HCT116 (cell line): Measurements from ENCODE around the gene CAPRIN1. TPM values are rescaled to one million over a fixed set of nuclear protein-coding genes. Genes with fewer than 3 reads are reported as not detected.

Source experiments
- ATAC-seq: fragments of 200-7000 bp; cut with Tn5 transposase; 2 replicates; pipeline ENCODE4 v1.9.1; 2020; ENCODE audit warnings: mild to moderate bottlenecking, moderate library complexity
- BruUV-seq: library from RNA; stranded (reverse); fragments of 400-500 nt; replicated peaks from 2 replicates; lab custom pipeline; 2021; lab: Mats Ljungman, UMichigan
- CTCF ChIA-PET: fragments of 300-600 bp; sonication (Branson Sonifier 250); formaldehyde crosslinking; loops from one replicate; lab custom pipeline; 2021; ENCODE audit warnings: antibody characterized with exemption; lab: Charles Lee
- POLR2A ChIA-PET: fragments of 300-600, 350-600 bp; sonication (Branson Sonifier 250); formaldehyde crosslinking; loops from one replicate; lab custom pipeline; 2021; ENCODE audit warnings: antibody characterized with exemption; lab: Charles Lee
- RAD21 ChIA-PET, 2 experiments: fragments of 300-600 bp; sonication (Branson Sonifier 250); formaldehyde crosslinking; loops; one replicate each; lab custom pipeline; 2023; ENCODE audit warnings: low total read pairs in 2 of 2; ENCODE audit not compliant: uncharacterized antibody in 2 of 2, unreplicated experiment in 2 of 2, low non-redundant PET in 1 of 2; lab: Charles Lee
- DNase-seq: peaks from one replicate; pipeline ENCODE4 v3.0.0-alpha.2; 2010; ENCODE audit warnings: low read depth, low spot score
- H2AFZ ChIP-seq: fragments of 200-600 bp; shearing (Covaris generic), sonication (generic); 2 replicates; pipeline ENCODE4 v1.6.1; 2017; ENCODE audit warnings: low read depth, mixed run types, mixed read lengths, antibody characterized with exemption, low read length; ENCODE audit not compliant: poor library complexity, severe bottlenecking
- H3K27ac ChIP-seq: 2 replicates; pipeline ENCODE4 v1.5.1; 2012; ENCODE audit warnings: low read depth, low read length
- H3K27me3 ChIP-seq: fragments of 200-600 bp; sonication (generic); 2 replicates; pipeline ENCODE4 v1.6.1; 2016; ENCODE audit warnings: mixed run types, low read length, mixed read lengths; ENCODE audit not compliant: insufficient read depth
- H3K36me3 ChIP-seq, 2 experiments: fragments of 200-500 bp in 1 of 2; fragments of 200-600 bp in 1 of 2; sonication (Bioruptor generic) in 1 of 2; sonication (generic) in 1 of 2; 2 replicates each; pipeline versions ENCODE4 v1.5.1 to v1.6.1; 2014 to 2016; ENCODE audit warnings: low read length in 2 of 2, inconsistent platforms in 1 of 2, mixed read lengths in 1 of 2, mixed run types in 1 of 2; ENCODE audit not compliant: insufficient read depth in 2 of 2, control insufficient read depth in 1 of 2
- H3K4me1 ChIP-seq, 2 experiments: fragments of 200-600 bp in 1 of 2; sonication (generic) in 1 of 2; 2 replicates each; pipeline versions ENCODE4 v1.5.1 to v1.6.1; 2012 to 2017; ENCODE audit warnings: low read length in 2 of 2, inconsistent platforms in 1 of 2, mild to moderate bottlenecking in 1 of 2, mixed read lengths in 1 of 2, mixed run types in 1 of 2, moderate library complexity in 1 of 2; ENCODE audit not compliant: insufficient read depth in 2 of 2, control insufficient read depth in 1 of 2
- H3K4me2 ChIP-seq: fragments of 200-600 bp; sonication (generic); 2 replicates; pipeline ENCODE4 v1.6.1; 2017; ENCODE audit warnings: mixed run types, low read length, mixed read lengths
- H3K4me3 ChIP-seq, 2 experiments: fragments of 200-600 bp in 1 of 2; sonication (generic) in 1 of 2; replicated peaks in 1 of 2; 2 replicates each; pipeline ENCODE4 v1.5.1; 2011 to 2016; ENCODE audit warnings: low read length in 2 of 2, control low read depth in 1 of 2, low read depth in 1 of 2, mild to moderate bottlenecking in 1 of 2, mixed read lengths in 1 of 2, mixed run types in 1 of 2
- H3K79me2 ChIP-seq: fragments of 200-600 bp; sonication (generic); 2 replicates; pipeline ENCODE4 v1.6.1; 2017; ENCODE audit warnings: mild to moderate bottlenecking, mixed run types, low read length, moderate library complexity, mixed read lengths; ENCODE audit not compliant: insufficient read depth
- H3K9ac ChIP-seq: fragments of 200-600 bp; sonication (generic); 2 replicates; pipeline ENCODE4 v1.6.1; 2016; ENCODE audit warnings: low read length, mixed read lengths
- H3K9me2 ChIP-seq: fragments of 200-600 bp; sonication (generic), shearing (Covaris generic); 2 replicates; pipeline ENCODE4 v1.6.1; 2017; ENCODE audit warnings: mixed run types, mild to moderate bottlenecking, moderate library complexity; ENCODE audit not compliant: insufficient read depth
- H3K9me3 ChIP-seq, 2 experiments: fragments of 200-500 bp in 1 of 2; fragments of 200-600 bp in 1 of 2; sonication (Bioruptor generic) in 1 of 2; sonication (generic) in 1 of 2; 2 replicates each; pipeline ENCODE4 v1.6.1; 2014 to 2017; ENCODE audit warnings: low read length in 2 of 2, mixed read lengths in 2 of 2, inconsistent platforms in 1 of 2, low read depth in 1 of 2, mild to moderate bottlenecking in 1 of 2, mixed run types in 1 of 2, moderate library complexity in 1 of 2; ENCODE audit not compliant: control insufficient read depth in 1 of 2, insufficient read depth in 1 of 2
- H4K20me1 ChIP-seq: fragments of 200-600 bp; sonication (generic), shearing (Covaris generic); 2 replicates; pipeline ENCODE4 v1.6.1; 2017; ENCODE audit warnings: mixed run types, mild to moderate bottlenecking, moderate library complexity; ENCODE audit not compliant: insufficient read depth
- CBX3 ChIP-seq: IDR thresholded peaks from 2 replicates; pipeline ENCODE4 v1.6.1; 2012; ENCODE audit warnings: low read depth
- CEBPB ChIP-seq: IDR thresholded peaks from 2 replicates; pipeline ENCODE4 v1.6.1; 2012; ENCODE audit warnings: low read depth
- EGR1 ChIP-seq: IDR thresholded peaks from 2 replicates; pipeline ENCODE4 v1.6.1; 2012; ENCODE audit warnings: low read depth
- JUND ChIP-seq: IDR thresholded peaks from 2 replicates; pipeline ENCODE4 v1.6.1; 2012
- POLR2A ChIP-seq: IDR thresholded peaks from 2 replicates; pipeline ENCODE4 v1.7.0; 2011; ENCODE audit warnings: borderline replicate concordance; ENCODE audit not compliant: insufficient read depth, insufficient read length; ENCODE audit errors: extremely low read depth
- POLR2AphosphoS5 ChIP-seq: IDR thresholded peaks from 2 replicates; pipeline ENCODE4 v1.6.1; 2011; ENCODE audit warnings: mild to moderate bottlenecking, low read depth, low read length, moderate library complexity
- RAD21 ChIP-seq: IDR thresholded peaks from 2 replicates; pipeline ENCODE4 v1.6.1; 2012; ENCODE audit warnings: low read depth, mild to moderate bottlenecking
- SP1 ChIP-seq: IDR thresholded peaks from 2 replicates; pipeline ENCODE4 v1.6.1; 2012; ENCODE audit warnings: low read depth
- ZFX ChIP-seq: fragments of 450-650 bp; IDR thresholded peaks from 2 replicates; pipeline ENCODE4 v1.6.1; 2017
- ZNF274 ChIP-seq: fragments of 200-500 bp; sonication (Bioruptor generic); IDR thresholded peaks from 2 replicates; pipeline ENCODE4 v1.6.1; 2014; ENCODE audit warnings: mild to moderate bottlenecking, low read depth, low read length, inconsistent platforms
- intact Hi-C: fragments of 100-400 bp; cut with micrococcal nuclease; formaldehyde crosslinking; loops from 2 replicates; pipeline ENCODE4 v1.10.0; 2022
- total RNA-seq: library from RNA; stranded (reverse); gene quantifications from one replicate; pipeline ENCODE4 v1.2.1, GENCODE V29; 2021; ENCODE audit not compliant: unreplicated experiment
- TF ChIP-seq, protein P1 (sequence below), 3 experiments: fragments of 200-600 bp in 1 of 3; sonication (generic) in 1 of 3; IDR thresholded peaks in 2 of 3; conservative IDR thresholded peaks in 1 of 3; 2 replicates each; pipeline ENCODE4 v1.5.1; 2012 to 2017; ENCODE audit warnings: low read depth in 2 of 3, low read length in 2 of 3, antibody characterized with exemption in 1 of 3, borderline replicate concordance in 1 of 3, control low read depth in 1 of 3, mild to moderate bottlenecking in 1 of 3, mixed read lengths in 1 of 3, mixed run types in 1 of 3, moderate library complexity in 1 of 3; ENCODE audit not compliant: insufficient read depth in 1 of 3
- TF ChIP-seq, protein P2 (sequence below): IDR thresholded peaks from 2 replicates; pipeline ENCODE4 v1.6.1; 2012; ENCODE audit warnings: low read depth
- TF ChIP-seq, protein P3 (sequence below): IDR thresholded peaks from 2 replicates; pipeline ENCODE4 v1.6.1; 2012
- TF ChIP-seq, protein P4 (sequence below): IDR thresholded peaks from 2 replicates; pipeline ENCODE4 v1.6.1; 2012

Gene CAPRIN1
- total RNA-seq, 1 experiment from 2014 or later, result 285 TPM

DNA sequence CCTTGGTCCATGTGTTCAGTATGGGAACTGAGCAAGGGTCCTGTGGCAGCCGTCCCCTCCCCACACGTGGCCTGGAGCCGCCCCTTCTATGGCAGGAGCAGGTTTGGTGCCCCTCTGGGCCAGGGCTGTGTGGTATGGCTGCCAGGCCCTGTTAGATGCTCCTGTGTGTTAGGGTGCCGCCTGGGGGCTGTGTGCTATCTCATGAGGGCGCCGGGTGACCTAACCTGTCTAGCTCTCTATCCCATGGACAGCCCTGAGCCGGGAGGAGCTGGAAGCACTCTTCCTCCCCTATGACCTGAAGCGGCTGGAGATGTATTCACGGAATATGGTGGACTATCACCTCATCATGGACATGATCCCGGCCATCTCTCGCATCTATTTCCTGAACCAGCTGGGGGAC lies 88.6 kb downstream of the CAPRIN1 start (continued):
- TF ChIP-seq, protein P1, sequence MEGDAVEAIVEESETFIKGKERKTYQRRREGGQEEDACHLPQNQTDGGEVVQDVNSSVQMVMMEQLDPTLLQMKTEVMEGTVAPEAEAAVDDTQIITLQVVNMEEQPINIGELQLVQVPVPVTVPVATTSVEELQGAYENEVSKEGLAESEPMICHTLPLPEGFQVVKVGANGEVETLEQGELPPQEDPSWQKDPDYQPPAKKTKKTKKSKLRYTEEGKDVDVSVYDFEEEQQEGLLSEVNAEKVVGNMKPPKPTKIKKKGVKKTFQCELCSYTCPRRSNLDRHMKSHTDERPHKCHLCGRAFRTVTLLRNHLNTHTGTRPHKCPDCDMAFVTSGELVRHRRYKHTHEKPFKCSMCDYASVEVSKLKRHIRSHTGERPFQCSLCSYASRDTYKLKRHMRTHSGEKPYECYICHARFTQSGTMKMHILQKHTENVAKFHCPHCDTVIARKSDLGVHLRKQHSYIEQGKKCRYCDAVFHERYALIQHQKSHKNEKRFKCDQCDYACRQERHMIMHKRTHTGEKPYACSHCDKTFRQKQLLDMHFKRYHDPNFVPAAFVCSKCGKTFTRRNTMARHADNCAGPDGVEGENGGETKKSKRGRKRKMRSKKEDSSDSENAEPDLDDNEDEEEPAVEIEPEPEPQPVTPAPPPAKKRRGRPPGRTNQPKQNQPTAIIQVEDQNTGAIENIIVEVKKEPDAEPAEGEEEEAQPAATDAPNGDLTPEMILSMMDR (IDR thresholded peaks at IDR 0.05 in 2 of 3, conservative IDR thresholded peaks at IDR 0.05 in 1 of 3; ENCODE audit: borderline replicate concordance in 1 of 3, insufficient read depth in 1 of 3, low read depth in 2 of 3, low read length in 2 of 3), result no peak
- TF ChIP-seq ZFX, result no peak
- TF ChIP-seq JUND, result no peak
- no peak for TF ChIP-seq SP1
- TF ChIP-seq CBX3, result no peak
- TF ChIP-seq ZNF274, result no peak

DNA sequence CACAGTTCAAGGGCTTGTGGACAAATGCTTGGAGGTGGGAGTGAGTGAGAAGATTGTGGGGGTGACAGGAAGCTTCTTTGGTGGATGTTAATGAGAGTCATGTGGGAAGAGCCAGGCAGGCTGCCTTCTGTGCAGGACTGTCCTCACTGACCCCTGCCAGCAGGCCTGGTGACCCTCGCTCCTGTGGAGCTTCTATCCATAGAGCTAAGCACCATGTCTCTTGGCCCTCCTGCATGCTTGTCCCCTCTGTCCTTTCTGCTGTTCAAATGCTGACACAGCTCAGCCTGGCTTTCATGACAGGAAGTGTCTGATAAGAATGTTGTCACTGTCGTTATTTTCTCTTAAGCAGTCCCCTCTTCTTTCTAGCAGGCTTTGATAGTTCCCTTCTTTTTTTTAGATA lies 91.5 kb downstream of the CAPRIN1 start:
- no peak overlapping the region for H2AFZ ChIP-seq
- H3K9me2 ChIP-seq, result no peaks in the 10 kb centered on the region
- ChIA-PET RAD21 (no interaction called here), POLR2A (no interaction called here), CTCF (no interaction called here)
- H3K4me2 ChIP-seq, result no peak overlapping the region
- ATAC-seq (no peak), DNase-seq (no peak)
- H3K27me3 ChIP-seq, result no peaks in the 10 kb centered on the region
- H3K36me3 ChIP-seq, result peaks cover 73 to 88% of the 10 kb centered on the region in 2 experiments
- no peaks in the 10 kb centered on the region for H3K4me1 ChIP-seq
- H4K20me1 ChIP-seq, result 0 out of 2 replicates have a peak, but pooled peaks cover 3% of the 10 kb centered on the region
- no peak overlapping the region for H3K27ac ChIP-seq
- no peaks in the 10 kb centered on the region; the same call in 1 of the 2 replicates for H3K79me2 ChIP-seq
- H3K4me3 ChIP-seq, result no peak overlapping the region
- no peak overlapping the region for H3K9ac ChIP-seq
- no peak for TF ChIP-seq RAD21
- no peak for TF ChIP-seq ZFX
- no peak for TF ChIP-seq EGR1
- TF ChIP-seq CEBPB, result no peak
- TF ChIP-seq POLR2AphosphoS5, result no peak
- TF ChIP-seq, protein P2, sequence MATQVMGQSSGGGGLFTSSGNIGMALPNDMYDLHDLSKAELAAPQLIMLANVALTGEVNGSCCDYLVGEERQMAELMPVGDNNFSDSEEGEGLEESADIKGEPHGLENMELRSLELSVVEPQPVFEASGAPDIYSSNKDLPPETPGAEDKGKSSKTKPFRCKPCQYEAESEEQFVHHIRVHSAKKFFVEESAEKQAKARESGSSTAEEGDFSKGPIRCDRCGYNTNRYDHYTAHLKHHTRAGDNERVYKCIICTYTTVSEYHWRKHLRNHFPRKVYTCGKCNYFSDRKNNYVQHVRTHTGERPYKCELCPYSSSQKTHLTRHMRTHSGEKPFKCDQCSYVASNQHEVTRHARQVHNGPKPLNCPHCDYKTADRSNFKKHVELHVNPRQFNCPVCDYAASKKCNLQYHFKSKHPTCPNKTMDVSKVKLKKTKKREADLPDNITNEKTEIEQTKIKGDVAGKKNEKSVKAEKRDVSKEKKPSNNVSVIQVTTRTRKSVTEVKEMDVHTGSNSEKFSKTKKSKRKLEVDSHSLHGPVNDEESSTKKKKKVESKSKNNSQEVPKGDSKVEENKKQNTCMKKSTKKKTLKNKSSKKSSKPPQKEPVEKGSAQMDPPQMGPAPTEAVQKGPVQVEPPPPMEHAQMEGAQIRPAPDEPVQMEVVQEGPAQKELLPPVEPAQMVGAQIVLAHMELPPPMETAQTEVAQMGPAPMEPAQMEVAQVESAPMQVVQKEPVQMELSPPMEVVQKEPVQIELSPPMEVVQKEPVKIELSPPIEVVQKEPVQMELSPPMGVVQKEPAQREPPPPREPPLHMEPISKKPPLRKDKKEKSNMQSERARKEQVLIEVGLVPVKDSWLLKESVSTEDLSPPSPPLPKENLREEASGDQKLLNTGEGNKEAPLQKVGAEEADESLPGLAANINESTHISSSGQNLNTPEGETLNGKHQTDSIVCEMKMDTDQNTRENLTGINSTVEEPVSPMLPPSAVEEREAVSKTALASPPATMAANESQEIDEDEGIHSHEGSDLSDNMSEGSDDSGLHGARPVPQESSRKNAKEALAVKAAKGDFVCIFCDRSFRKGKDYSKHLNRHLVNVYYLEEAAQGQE, result no peak
- TF ChIP-seq POLR2A, result no peak
- TF ChIP-seq ZNF274, result no peak
- TF ChIP-seq, protein P3, sequence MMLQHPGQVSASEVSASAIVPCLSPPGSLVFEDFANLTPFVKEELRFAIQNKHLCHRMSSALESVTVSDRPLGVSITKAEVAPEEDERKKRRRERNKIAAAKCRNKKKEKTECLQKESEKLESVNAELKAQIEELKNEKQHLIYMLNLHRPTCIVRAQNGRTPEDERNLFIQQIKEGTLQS, result no peak
- TF ChIP-seq, protein P4, sequence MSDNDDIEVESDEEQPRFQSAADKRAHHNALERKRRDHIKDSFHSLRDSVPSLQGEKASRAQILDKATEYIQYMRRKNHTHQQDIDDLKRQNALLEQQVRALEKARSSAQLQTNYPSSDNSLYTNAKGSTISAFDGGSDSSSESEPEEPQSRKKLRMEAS, result no peak
- H3K9me3 ChIP-seq, result no peaks in the 10 kb centered on the region
- BruUV-seq, result no TSS peak
- intact Hi-C loops, result no loop called here
